ENCODE data around the gene TMEM234. TPM values are rescaled to one million over a fixed set of nuclear protein-coding genes. Genes with fewer than 3 reads are reported as not detected.
"Not testable (repeated sequence)": the region's sequence is repeated elsewhere in the genome, so short reads cannot be mapped to it uniquely, and the experiment has no call there.

Gene TMEM234
- total RNA-seq, 4 donors from 2014 or later: 3.5 to 17.9 (median 9.9) TPM

GRCh38 chr1:32263744-32264143 is 41.6 kb upstream of the TMEM234 start:
- Histone ChIP-seq H3K36me3 (no peaks in the 10 kb centered on the region), H3K4me3 (no peak overlapping the region), H3K27me3 (no peaks in the 10 kb centered on the region), H3K4me1 (no peaks in the 10 kb centered on the region), H3K9me3 (no peaks in the 10 kb centered on the region), H3K27ac (no peak overlapping the region)
- no peak for TF ChIP-seq POLR2A (IDR thresholded peaks at IDR 0.05)
- TF ChIP-seq, protein P1, sequence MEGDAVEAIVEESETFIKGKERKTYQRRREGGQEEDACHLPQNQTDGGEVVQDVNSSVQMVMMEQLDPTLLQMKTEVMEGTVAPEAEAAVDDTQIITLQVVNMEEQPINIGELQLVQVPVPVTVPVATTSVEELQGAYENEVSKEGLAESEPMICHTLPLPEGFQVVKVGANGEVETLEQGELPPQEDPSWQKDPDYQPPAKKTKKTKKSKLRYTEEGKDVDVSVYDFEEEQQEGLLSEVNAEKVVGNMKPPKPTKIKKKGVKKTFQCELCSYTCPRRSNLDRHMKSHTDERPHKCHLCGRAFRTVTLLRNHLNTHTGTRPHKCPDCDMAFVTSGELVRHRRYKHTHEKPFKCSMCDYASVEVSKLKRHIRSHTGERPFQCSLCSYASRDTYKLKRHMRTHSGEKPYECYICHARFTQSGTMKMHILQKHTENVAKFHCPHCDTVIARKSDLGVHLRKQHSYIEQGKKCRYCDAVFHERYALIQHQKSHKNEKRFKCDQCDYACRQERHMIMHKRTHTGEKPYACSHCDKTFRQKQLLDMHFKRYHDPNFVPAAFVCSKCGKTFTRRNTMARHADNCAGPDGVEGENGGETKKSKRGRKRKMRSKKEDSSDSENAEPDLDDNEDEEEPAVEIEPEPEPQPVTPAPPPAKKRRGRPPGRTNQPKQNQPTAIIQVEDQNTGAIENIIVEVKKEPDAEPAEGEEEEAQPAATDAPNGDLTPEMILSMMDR (IDR thresholded peaks at IDR 0.05): no peak
- TF ChIP-seq POLR2AphosphoS5 (IDR thresholded peaks at IDR 0.05): no peak
- TF ChIP-seq EP300 (IDR thresholded peaks at IDR 0.05): no peak
- no peak for ATAC-seq
- 78 to 82% methylated on average over 4 of the region's 4 CpGs for WGBS, 2 donors (ENCODE audit: low coverage in 1 of 2)

DNA sequence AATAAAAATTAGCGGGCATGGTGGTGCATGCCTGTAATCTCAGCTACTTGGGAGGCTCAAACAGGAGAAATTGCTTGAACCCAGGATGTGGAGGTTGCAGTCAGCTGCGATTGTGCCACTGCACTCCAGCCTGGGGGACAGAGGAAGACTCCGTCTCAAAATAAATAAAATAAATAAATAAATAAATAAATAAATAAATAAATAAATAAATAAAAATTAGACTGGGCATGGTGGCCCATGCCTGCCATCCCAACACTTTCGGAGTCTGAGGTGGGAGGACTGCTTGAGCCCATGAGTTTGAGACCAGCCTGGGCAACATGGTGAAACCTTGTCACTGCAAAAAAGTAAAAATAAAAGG is 41.1 kb upstream of the TMEM234 start:
- H3K9me3 ChIP-seq, H3K36me3 ChIP-seq, H3K4me1 ChIP-seq, H3K4me3 ChIP-seq, H3K27ac ChIP-seq, H3K27me3 ChIP-seq, ATAC-seq: not testable (repeated sequence)
- WGBS, 2 donors (ENCODE audit: low coverage in 1 of 2): 85 to 97% methylated on average over 4 of the region's 4 CpGs

DNA sequence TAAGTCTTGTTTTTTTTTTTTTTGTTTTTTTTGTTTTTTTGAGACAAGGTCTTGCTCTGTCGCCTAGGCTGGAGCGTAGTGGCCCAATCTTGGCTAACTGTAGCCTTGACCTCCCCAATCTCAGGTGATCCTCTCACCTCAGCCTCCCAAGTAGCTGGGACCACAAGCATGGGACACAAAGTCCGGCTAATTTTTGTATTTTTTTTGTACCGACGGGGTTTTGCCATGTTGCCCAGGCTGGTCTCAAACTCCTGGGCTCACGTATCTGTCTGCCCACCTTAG is 35.0 kb upstream of the TMEM234 start:
- ATAC-seq: no peak
- H3K4me1 ChIP-seq: no peaks in the 10 kb centered on the region
- TF ChIP-seq, protein P1 (IDR thresholded peaks at IDR 0.05): no peak
- TF ChIP-seq EP300 (IDR thresholded peaks at IDR 0.05) (no peak), POLR2AphosphoS5 (IDR thresholded peaks at IDR 0.05) (no peak), POLR2A (IDR thresholded peaks at IDR 0.05) (no peak)
- WGBS, 2 donors (ENCODE audit: low coverage in 1 of 2): 92 to 96% methylated on average over 4 to 6 of the region's 6 CpGs
- H3K27me3 ChIP-seq: peaks cover 13% of the 10 kb centered on the region
- no peak overlapping the region for H3K27ac ChIP-seq
- no peaks in the 10 kb centered on the region for H3K36me3 ChIP-seq
- H3K4me3 ChIP-seq: no peak overlapping the region
- no peaks in the 10 kb centered on the region for H3K9me3 ChIP-seq

- no peak for TF ChIP-seq POLR2AphosphoS5 (IDR thresholded peaks at IDR 0.05)
- TF ChIP-seq POLR2A (IDR thresholded peaks at IDR 0.05): no peak
- Histone ChIP-seq H3K36me3 (no peaks in the 10 kb centered on the region), H3K27me3 (peaks cover 13% of the 10 kb centered on the region), H3K4me1 (no peaks in the 10 kb centered on the region), H3K4me3 (no peak overlapping the region), H3K9me3 (no peaks in the 10 kb centered on the region), H3K27ac (no peak overlapping the region)
- 59 to 64% methylated on average over 7 to 9 of the region's 9 CpGs for WGBS, 2 donors (ENCODE audit: low coverage in 1 of 2)
- ATAC-seq: no peak
These were observed 34.5 kb upstream of the TMEM234 start for GRCh38 chr1:32256473-32257226.

DNA sequence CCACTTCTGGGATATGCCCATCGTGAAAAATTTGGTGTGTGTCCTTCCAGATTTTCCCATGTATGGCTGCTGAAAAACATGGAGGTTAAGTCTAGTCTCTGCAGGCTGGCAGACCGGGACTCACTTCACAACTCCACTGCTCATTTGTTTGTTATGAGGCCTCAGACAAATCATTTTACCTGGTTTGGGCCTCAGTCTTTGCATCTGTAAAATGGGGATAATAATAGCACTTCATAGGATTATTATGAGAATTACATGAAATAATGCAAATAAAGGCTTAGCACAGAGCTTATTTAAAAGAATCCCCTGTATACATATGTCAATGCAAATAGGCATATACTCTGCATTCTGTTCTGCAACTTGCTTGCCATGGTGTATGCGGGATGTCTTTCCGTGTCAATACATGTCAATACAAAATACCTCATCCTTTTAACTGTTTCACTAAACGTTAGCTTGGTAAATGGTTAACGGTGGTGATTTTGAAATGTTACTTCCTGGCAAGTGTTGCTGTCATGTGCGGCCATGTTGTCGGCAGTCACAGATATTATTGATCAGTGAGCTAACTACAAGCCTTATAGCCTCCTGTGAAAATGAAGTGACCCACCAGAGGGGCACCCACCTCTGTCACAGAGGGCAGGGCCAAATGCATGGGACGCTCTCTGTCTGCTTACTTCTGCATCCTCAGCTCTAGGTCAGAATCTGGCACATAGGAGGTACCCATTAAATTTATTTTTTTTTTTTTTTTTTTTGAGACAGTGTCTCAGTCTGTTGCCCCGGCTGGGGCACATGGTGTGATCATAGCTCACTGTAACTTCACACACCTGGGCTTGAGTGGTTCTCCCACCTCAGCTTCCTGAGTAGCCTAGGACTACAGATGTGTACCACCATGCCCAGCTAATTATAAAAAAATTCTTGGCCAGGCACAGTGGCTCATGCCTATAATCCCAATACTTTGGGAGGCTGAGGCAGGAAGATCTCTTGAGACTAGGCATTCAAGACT is 33.2 kb upstream of the TMEM234 start:
- Histone ChIP-seq H3K4me3 (no peak overlapping the region), H3K27ac (no peak overlapping the region), H3K4me1 (peaks cover 0 to 3% (median 0%) of the 10 kb centered on the region in 3 donors), H3K9me3 (no peaks in the 10 kb centered on the region), H3K27me3 (peaks cover 21% of the 10 kb centered on the region), H3K36me3 (no peaks in the 10 kb centered on the region)
- WGBS, 2 donors (ENCODE audit: low coverage in 1 of 2): 84 to 86% methylated on average over 9 to 10 of the region's 10 CpGs
- no peak for ATAC-seq
- TF ChIP-seq, protein P1 (IDR thresholded peaks at IDR 0.05): no peak
- TF ChIP-seq POLR2AphosphoS5 (IDR thresholded peaks at IDR 0.05): no peak
- no peak for TF ChIP-seq POLR2A (IDR thresholded peaks at IDR 0.05)
- no peak for TF ChIP-seq EP300 (IDR thresholded peaks at IDR 0.05)
